ENCODE data around the gene PRM1. TPM values are rescaled to one million over a fixed set of nuclear protein-coding genes. Genes with fewer than 3 reads are reported as not detected.

The PRM1 gene
- total and polyA plus RNA-seq, 2 of the 13 experiments (the other 11 are each of a cell fraction or from before 2014, with no cell fraction given), result not detected

DNA sequence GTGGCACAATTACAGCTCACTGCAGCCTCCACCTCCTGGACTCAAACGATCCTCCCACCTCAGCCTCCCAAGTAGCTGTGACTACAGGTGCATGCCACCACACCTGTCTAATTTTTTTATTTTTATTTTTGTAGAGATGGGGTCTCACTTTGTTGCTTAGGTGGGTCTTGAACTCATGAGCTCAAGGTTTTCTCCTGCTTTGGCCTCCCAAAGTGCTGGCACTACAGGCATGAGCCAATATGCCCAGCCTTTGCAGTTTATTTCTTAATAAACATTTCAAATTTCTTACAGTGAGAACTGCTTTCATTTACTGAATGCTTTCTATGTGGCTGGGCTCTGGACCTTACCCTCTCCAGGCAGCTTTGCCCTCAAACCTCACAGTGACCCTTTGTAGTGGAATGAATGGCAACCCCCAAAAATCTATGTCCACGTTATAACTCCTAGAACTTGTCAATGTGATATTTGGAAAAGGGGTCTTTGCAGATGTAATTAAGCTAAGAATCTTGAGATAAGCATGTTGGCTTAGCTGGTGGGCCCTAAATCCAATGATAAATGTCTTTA, 10.4 kb downstream of the PRM1 start (continued):
- TF ChIP-seq, protein P1, sequence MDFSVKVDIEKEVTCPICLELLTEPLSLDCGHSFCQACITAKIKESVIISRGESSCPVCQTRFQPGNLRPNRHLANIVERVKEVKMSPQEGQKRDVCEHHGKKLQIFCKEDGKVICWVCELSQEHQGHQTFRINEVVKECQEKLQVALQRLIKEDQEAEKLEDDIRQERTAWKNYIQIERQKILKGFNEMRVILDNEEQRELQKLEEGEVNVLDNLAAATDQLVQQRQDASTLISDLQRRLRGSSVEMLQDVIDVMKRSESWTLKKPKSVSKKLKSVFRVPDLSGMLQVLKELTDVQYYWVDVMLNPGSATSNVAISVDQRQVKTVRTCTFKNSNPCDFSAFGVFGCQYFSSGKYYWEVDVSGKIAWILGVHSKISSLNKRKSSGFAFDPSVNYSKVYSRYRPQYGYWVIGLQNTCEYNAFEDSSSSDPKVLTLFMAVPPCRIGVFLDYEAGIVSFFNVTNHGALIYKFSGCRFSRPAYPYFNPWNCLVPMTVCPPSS (IDR thresholded peaks at IDR 0.05), result no peak
- TF ChIP-seq FOSL2 (CRISPR knock-in tag; IDR thresholded peaks at IDR 0.05) (no peak), ZNF496 (CRISPR knock-in tag; IDR thresholded peaks at IDR 0.05; ENCODE audit: insufficient replicate concordance) (no peak), SPEN (CRISPR knock-in tag; IDR thresholded peaks at IDR 0.05; ENCODE audit: low read depth) (no peak), ZNF263 (CRISPR knock-in tag; IDR thresholded peaks at IDR 0.05) (no peak), MLLT10 (CRISPR knock-in tag; IDR thresholded peaks at IDR 0.05) (no peak), KAT7 (CRISPR knock-in tag; IDR thresholded peaks at IDR 0.05; ENCODE audit: borderline replicate concordance) (0 out of 2 replicates have a peak, but pooled peaks have one; percentile 59), HNRNPH1 (optimal IDR thresholded peaks at IDR 0.05; ENCODE audit: low read depth, low read length) (no peak), LCORL (IDR thresholded peaks at IDR 0.05) (no peak), LCORL (CRISPR knock-in tag; IDR thresholded peaks at IDR 0.05) (no peak), ZNF451 (CRISPR knock-in tag; IDR thresholded peaks at IDR 0.05) (no peak), NFATC3 (CRISPR knock-in tag; IDR thresholded peaks at IDR 0.05) (0 out of 2 replicates have a peak, but pooled peaks have one; percentile 51), EHMT2 (IDR thresholded peaks at IDR 0.05; ENCODE audit: borderline replicate concordance, low read depth, low read length) (no peak), ZNF253 (CRISPR knock-in tag; IDR thresholded peaks at IDR 0.05; ENCODE audit: borderline replicate concordance) (no peak), MAFF (IDR thresholded peaks at IDR 0.05; ENCODE audit: low read depth, low read length) (no peak), HNRNPK (IDR thresholded peaks at IDR 0.05; ENCODE audit: low read depth, low read length, poor library complexity, severe bottlenecking) (no peak), ISX (CRISPR knock-in tag; conservative IDR thresholded peaks at IDR 0.05) (no peak), NR2F1 (CRISPR knock-in tag; IDR thresholded peaks at IDR 0.05) (no peak), ZZZ3 (CRISPR knock-in tag; IDR thresholded peaks at IDR 0.05; ENCODE audit: borderline replicate concordance) (no peak)
- TF ChIP-seq, protein P2, sequence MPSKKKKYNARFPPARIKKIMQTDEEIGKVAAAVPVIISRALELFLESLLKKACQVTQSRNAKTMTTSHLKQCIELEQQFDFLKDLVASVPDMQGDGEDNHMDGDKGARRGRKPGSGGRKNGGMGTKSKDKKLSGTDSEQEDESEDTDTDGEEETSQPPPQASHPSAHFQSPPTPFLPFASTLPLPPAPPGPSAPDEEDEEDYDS (CRISPR knock-in tag; IDR thresholded peaks at IDR 0.05), result peak; percentile 41; the same call in 1 of the 2 replicates
- TF ChIP-seq, protein P3, sequence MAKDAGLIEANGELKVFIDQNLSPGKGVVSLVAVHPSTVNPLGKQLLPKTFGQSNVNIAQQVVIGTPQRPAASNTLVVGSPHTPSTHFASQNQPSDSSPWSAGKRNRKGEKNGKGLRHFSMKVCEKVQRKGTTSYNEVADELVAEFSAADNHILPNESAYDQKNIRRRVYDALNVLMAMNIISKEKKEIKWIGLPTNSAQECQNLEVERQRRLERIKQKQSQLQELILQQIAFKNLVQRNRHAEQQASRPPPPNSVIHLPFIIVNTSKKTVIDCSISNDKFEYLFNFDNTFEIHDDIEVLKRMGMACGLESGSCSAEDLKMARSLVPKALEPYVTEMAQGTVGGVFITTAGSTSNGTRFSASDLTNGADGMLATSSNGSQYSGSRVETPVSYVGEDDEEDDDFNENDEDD (CRISPR knock-in tag; IDR thresholded peaks at IDR 0.05; ENCODE audit: borderline replicate concordance), result no peak
- TF ChIP-seq, protein P4, sequence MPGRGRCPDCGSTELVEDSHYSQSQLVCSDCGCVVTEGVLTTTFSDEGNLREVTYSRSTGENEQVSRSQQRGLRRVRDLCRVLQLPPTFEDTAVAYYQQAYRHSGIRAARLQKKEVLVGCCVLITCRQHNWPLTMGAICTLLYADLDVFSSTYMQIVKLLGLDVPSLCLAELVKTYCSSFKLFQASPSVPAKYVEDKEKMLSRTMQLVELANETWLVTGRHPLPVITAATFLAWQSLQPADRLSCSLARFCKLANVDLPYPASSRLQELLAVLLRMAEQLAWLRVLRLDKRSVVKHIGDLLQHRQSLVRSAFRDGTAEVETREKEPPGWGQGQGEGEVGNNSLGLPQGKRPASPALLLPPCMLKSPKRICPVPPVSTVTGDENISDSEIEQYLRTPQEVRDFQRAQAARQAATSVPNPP (CRISPR knock-in tag; IDR thresholded peaks at IDR 0.05), result no peak
- TF ChIP-seq, protein P5, sequence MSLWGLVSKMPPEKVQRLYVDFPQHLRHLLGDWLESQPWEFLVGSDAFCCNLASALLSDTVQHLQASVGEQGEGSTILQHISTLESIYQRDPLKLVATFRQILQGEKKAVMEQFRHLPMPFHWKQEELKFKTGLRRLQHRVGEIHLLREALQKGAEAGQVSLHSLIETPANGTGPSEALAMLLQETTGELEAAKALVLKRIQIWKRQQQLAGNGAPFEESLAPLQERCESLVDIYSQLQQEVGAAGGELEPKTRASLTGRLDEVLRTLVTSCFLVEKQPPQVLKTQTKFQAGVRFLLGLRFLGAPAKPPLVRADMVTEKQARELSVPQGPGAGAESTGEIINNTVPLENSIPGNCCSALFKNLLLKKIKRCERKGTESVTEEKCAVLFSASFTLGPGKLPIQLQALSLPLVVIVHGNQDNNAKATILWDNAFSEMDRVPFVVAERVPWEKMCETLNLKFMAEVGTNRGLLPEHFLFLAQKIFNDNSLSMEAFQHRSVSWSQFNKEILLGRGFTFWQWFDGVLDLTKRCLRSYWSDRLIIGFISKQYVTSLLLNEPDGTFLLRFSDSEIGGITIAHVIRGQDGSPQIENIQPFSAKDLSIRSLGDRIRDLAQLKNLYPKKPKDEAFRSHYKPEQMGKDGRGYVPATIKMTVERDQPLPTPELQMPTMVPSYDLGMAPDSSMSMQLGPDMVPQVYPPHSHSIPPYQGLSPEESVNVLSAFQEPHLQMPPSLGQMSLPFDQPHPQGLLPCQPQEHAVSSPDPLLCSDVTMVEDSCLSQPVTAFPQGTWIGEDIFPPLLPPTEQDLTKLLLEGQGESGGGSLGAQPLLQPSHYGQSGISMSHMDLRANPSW (CRISPR knock-in tag; IDR thresholded peaks at IDR 0.05; ENCODE audit: borderline replicate concordance), result peak; percentile 56; the same call in 1 of the 2 replicates
- TF ChIP-seq, protein P6, sequence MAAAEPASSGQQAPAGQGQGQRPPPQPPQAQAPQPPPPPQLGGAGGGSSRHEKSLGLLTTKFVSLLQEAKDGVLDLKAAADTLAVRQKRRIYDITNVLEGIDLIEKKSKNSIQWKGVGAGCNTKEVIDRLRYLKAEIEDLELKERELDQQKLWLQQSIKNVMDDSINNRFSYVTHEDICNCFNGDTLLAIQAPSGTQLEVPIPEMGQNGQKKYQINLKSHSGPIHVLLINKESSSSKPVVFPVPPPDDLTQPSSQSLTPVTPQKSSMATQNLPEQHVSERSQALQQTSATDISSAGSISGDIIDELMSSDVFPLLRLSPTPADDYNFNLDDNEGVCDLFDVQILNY (CRISPR knock-in tag; conservative IDR thresholded peaks at IDR 0.05), result no peak
